Activated CD4-positive, alpha-beta T cell treated with anti-CD3 and anti-CD28 coated beads, Interleukin-2, amount 10 ng/mL, durations not matched to agents 7 days and 5 days (primary cell): Measurements from ENCODE around the gene PSMA1. TPM values are rescaled to one million over a fixed set of nuclear protein-coding genes. Genes with fewer than 3 reads are reported as not detected.
"Not testable (repeated sequence)": the region's sequence is repeated elsewhere in the genome, so short reads cannot be mapped to it uniquely, and the experiment has no call there.

Experiments used
- CTCF ChIA-PET: fragments of 350-600 bp; sonication (Branson Sonifier 250); formaldehyde crosslinking; loops from one replicate; lab custom pipeline; 2021; ENCODE audit warnings: antibody characterized with exemption; lab: Charles Lee
- POLR2A ChIA-PET: fragments of 350-600 bp; sonication (Branson Sonifier 250); formaldehyde crosslinking; loops from one replicate; lab custom pipeline; 2021; ENCODE audit warnings: antibody characterized with exemption; lab: Charles Lee
- DNase-seq: peaks from one replicate; pipeline ENCODE4 v3.0.0-alpha.2; 2020
- H3K27ac Mint-ChIP-seq: one replicate; pipeline ENCODE4 v1.8.0; 2021; ENCODE audit warnings: mild to moderate bottlenecking, moderate library complexity, mixed read lengths
- H3K27me3 Mint-ChIP-seq: one replicate; pipeline ENCODE4 v1.8.0; 2021; ENCODE audit warnings: mixed read lengths
- H3K36me3 Mint-ChIP-seq: one replicate; pipeline ENCODE4 v1.8.0; 2021; ENCODE audit warnings: low read depth, mixed read lengths
- H3K4me1 Mint-ChIP-seq: one replicate; pipeline ENCODE4 v1.8.0; 2021; ENCODE audit warnings: mixed read lengths
- H3K4me3 Mint-ChIP-seq: one replicate; pipeline ENCODE4 v1.8.0; 2021; ENCODE audit warnings: mild to moderate bottlenecking, moderate library complexity, mixed read lengths
- H3K9me3 Mint-ChIP-seq: one replicate; pipeline ENCODE4 v1.8.0; 2021; ENCODE audit warnings: mixed read lengths
- total RNA-seq, 2 experiments: library from RNA; stranded (reverse); gene quantifications; one replicate each; pipeline ENCODE4 v1.2.3, GENCODE V29; 2021

PSMA1 gene
- total RNA-seq, 2 experiments from 2014 or later, result 183 to 195 TPM

- Mint-ChIP-seq H3K27ac (peak overlapping the region; percentile 47), H3K9me3 (peaks cover 11% of the 10 kb centered on the region), H3K27me3 (no peaks in the 10 kb centered on the region), H3K4me3 (no peak overlapping the region), H3K4me1 (peaks cover 46% of the 10 kb centered on the region), H3K36me3 (peaks cover 48% of the 10 kb centered on the region)
- DNase-seq, result no peak
- POLR2A ChIA-PET, result no interaction called here
- CTCF ChIA-PET, result interaction anchor here (0.6 to 2.2 kb wide), 4 partner anchors 11 to 104 kb away, joined by 3 to 8 read pairs (median 3); no protein-coding TSS in a partner anchor
These were observed 24.4 kb upstream of the PSMA1 start for GRCh38 chr11:14544611-14545010.

- Mint-ChIP-seq H3K27me3 (no peaks in the 10 kb centered on the region), H3K9me3 (peaks cover 9% of the 10 kb centered on the region), H3K36me3 (peaks cover 43% of the 10 kb centered on the region), H3K27ac (no peak overlapping the region), H3K4me1 (peaks cover 58% of the 10 kb centered on the region), H3K4me3 (no peak overlapping the region)
- ChIA-PET POLR2A (no interaction called here), CTCF (interaction anchor here (0.5 to 2.2 kb wide), 6 partner anchors 11 to 171 kb away, joined by 3 to 8 read pairs (median 4); no protein-coding TSS in a partner anchor)
- DNase-seq, result no peak
These were observed 23.1 kb upstream of the PSMA1 start for GRCh38 chr11:14543260-14543659.

- peaks cover 63% of the 10 kb centered on the region for H3K4me1 Mint-ChIP-seq
These were observed 22.1 kb upstream of the PSMA1 start for GRCh38 chr11:14542324-14542723.

DNA sequence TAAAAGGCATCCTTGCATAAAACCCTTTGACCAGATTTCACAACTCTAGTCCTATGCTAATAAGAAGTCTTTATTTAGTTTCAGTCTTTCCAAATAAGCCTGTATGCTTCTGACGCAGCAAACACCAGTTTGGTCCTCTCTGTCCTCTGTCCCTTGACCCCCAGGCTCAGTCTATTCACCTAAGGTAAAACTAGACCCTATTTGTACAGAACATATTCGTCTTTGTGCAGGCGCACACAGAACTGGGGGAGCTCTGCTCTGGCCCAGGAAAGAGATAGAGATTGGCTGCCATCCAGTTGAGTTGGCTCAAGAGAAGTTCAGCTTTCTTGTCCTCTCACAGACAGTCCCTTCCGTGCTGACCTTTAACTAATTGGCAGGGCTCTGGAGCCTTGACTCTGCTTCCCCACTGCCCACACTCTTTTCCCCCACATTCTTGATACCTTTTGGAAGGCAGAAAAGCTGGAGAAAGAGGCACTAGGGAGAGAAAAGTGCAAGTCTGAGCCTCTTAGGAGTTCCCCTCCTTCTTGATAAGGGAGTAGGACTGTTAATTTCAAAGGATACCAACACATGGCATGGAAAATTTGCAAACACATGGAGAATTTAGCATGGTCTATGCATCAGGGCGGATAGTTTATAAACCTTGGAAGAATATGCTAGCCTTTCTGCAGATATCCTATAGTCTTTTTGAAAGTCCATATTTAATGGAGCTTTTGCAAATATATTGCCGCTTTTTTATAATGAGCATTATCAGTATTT, 21.2 kb upstream of the PSMA1 start:
- CTCF ChIA-PET, result interaction anchor here (1.1 to 2.2 kb wide), 4 partner anchors 9 to 173 kb away, joined by 3 to 8 read pairs (median 6); no protein-coding TSS in a partner anchor
- Mint-ChIP-seq H3K36me3 (peaks cover 35% of the 10 kb centered on the region), H3K27me3 (no peaks in the 10 kb centered on the region), H3K9me3 (peaks cover 8% of the 10 kb centered on the region), H3K4me3 (no peak overlapping the region), H3K27ac (no peak overlapping the region), H3K4me1 (peaks cover 63% of the 10 kb centered on the region)
- POLR2A ChIA-PET, result no interaction called here
- no peak for DNase-seq

More at GRCh38 chr11:14542324-14542723, 22.1 kb upstream of the PSMA1 start:
- POLR2A ChIA-PET, result interaction anchor here (0.6 kb wide), 1 partner anchor 472 kb away, joined by 13 read pairs; no protein-coding TSS in a partner anchor
- no peak overlapping the region for H3K27ac Mint-ChIP-seq
- no peak for DNase-seq
- CTCF ChIA-PET, result interaction anchor here (1.0 to 2.2 kb wide), 7 partner anchors 10 to 172 kb away, joined by 3 to 8 read pairs (median 4); no protein-coding TSS in a partner anchor
- H3K36me3 Mint-ChIP-seq, result peaks cover 43% of the 10 kb centered on the region
- peaks cover 8% of the 10 kb centered on the region for H3K9me3 Mint-ChIP-seq
- no peaks in the 10 kb centered on the region for H3K27me3 Mint-ChIP-seq
- H3K4me3 Mint-ChIP-seq, result no peak overlapping the region

DNA sequence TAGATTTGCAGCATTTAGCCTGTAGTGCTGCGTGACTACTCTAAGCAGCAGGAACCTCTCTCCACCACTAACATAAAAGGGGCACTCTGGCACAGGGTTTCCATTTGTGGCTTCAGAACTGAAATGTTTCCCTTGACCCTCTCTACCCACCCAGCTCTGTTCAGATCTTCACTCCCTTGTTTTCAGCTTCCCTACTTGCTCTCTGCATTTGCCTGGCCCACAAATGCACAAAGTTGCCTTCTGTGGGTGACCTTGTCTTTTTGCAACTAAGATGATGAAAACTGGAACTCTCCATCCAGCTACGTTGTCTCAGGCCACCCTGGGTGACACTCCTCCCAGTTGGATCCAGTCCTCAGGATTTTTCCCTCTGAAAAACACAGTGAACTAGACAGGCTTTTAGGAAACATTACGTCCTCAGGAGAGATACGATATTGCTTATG, 19.8 kb upstream of the PSMA1 start:
- CTCF ChIA-PET, result no interaction called here
- peaks cover 5% of the 10 kb centered on the region for H3K9me3 Mint-ChIP-seq
- no peak overlapping the region for H3K27ac Mint-ChIP-seq

DNA sequence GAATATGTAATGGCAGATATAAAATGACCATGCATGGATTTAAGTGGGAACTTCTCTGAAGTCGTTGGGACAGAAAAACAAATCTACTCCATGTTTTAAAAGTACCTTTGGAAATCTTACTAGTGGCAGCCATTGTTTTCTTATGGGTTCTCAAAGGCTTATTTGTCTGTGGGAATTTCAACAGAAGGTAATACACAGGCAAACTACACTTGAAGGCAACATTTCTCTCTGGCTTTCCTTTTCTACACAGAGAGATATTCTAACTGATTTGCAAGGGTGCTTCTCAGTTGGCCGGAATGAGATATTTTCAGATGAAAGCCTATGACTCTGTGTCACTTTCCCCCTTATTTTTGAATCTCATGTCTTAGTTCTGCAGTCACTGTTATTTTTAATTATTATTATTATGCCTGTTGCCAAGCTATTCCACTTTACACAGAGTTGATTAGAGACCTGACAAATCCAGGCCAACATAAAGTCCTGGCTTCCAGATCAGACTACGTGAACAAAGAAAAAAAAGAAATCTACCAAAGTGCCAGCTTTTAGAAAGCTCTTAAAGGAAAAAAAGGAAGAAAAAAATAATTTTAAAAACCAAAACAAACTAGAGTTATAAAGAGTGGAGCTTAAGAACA, 18.9 kb upstream of the PSMA1 start:
- Mint-ChIP-seq H3K27ac (peak overlapping the region; percentile 19), H3K36me3 (peaks cover 20% of the 10 kb centered on the region), H3K4me1 (peaks cover 45% of the 10 kb centered on the region), H3K4me3 (no peak overlapping the region), H3K9me3 (no peaks in the 10 kb centered on the region), H3K27me3 (no peaks in the 10 kb centered on the region)
- no peak for DNase-seq
- POLR2A ChIA-PET, result no interaction called here
- CTCF ChIA-PET, result interaction anchor here (0.7 to 1.6 kb wide), 2 partner anchors 13 to 367 kb away, joined by 3 to 5 read pairs; no protein-coding TSS in a partner anchor

More for the DNA sequence above, 19.8 kb upstream of the PSMA1 start:
- Mint-ChIP-seq H3K36me3 (peaks cover 25% of the 10 kb centered on the region), H3K4me3 (no peak overlapping the region), H3K4me1 (peaks cover 53% of the 10 kb centered on the region), H3K27me3 (no peaks in the 10 kb centered on the region)
- POLR2A ChIA-PET, result no interaction called here
- DNase-seq, result no peak

DNA sequence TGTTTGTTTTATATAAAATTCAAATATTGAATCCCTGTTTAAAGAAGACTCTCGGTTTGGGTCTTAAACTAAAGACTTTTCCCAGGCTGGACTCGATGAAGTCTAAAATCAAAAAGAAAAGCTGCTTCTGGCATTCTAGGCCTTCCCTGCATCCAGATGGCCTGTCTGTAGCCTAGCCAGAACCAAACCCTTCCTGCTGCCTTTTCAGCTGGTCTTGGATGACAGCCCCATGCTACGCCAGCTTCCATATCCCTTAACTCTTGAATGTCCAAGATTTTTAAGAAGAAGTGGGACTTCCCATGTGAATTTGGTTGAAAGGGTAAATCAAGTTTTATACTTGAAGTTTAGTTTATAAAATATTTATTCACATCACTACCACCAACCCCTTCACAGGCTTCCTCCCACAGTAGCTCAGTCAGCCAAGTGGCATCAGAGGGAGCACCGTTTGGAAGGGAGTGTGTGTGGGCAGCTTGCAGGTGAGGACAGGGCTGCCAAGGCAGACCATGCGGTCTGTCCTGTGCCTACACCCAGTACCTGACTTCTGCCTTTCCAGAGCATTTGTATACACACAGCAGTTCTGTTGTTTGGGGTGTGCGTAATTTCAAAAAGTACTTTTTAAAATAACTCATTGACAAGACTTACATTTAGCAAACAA, 18.2 kb upstream of the PSMA1 start:
- no peak overlapping the region for H3K27ac Mint-ChIP-seq

DNA sequence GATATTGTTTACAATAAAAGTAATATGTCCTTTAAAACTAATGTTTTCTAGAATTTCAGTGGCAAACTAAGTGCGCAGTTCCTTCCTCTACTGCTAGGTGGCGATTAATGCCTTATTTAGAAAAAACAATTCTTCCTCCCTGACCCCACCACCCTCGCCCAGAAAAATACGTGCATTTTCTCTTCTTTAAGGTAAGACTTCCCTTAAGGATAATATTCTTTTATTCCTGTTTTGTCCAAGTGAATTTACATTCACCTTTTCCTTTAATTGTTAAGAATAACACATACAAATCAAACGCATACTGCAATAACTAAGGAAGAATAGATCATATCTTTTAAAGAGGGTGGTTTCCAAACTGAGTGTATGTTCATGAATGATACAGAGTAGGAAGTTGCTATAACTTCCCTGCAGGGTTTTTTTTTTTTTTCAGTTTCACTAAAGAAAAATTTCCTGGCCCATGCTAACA, 17.0 kb upstream of the PSMA1 start:
- peak; percentile 61 for DNase-seq
- Mint-ChIP-seq H3K27ac (peak overlapping the region; percentile 83), H3K9me3 (no peaks in the 10 kb centered on the region), H3K4me3 (peak overlapping the region; percentile 51), H3K4me1 (peaks cover 38% of the 10 kb centered on the region), H3K36me3 (peaks cover 18% of the 10 kb centered on the region), H3K27me3 (no peaks in the 10 kb centered on the region)
- POLR2A ChIA-PET, result no interaction called here
- CTCF ChIA-PET, result interaction anchor here (1.1 kb wide), 1 partner anchor 107 kb away, joined by 3 read pairs; no protein-coding TSS in a partner anchor

More for the DNA sequence above, 18.2 kb upstream of the PSMA1 start:
- Mint-ChIP-seq H3K4me1 (peaks cover 43% of the 10 kb centered on the region), H3K36me3 (peaks cover 20% of the 10 kb centered on the region), H3K27me3 (no peaks in the 10 kb centered on the region), H3K9me3 (no peaks in the 10 kb centered on the region), H3K4me3 (no peak overlapping the region)
- POLR2A ChIA-PET, result no interaction called here
- DNase-seq, result no peak
- CTCF ChIA-PET, result interaction anchor here (0.7 to 1.6 kb wide), 3 partner anchors 13 to 367 kb away, joined by 3 to 5 read pairs (median 3); no protein-coding TSS in a partner anchor

GRCh38 chr11:14535166-14535565, 15.0 kb upstream of the PSMA1 start:
- H3K9me3 Mint-ChIP-seq, H3K27ac Mint-ChIP-seq, CTCF ChIA-PET, H3K27me3 Mint-ChIP-seq, DNase-seq, H3K4me3 Mint-ChIP-seq: not testable (repeated sequence)
- POLR2A ChIA-PET, result interaction anchor here (0.7 kb wide), 1 partner anchor 101 kb away, joined by 5 read pairs; no protein-coding TSS in a partner anchor
- Mint-ChIP-seq H3K36me3 (peaks cover 22% of the 10 kb centered on the region), H3K4me1 (peaks cover 31% of the 10 kb centered on the region)

GRCh38 chr11:14529951-14530350, 9.8 kb upstream of the PSMA1 start:
- Mint-ChIP-seq H3K4me3 (no peak overlapping the region), H3K9me3 (no peaks in the 10 kb centered on the region), H3K36me3 (peaks cover 19% of the 10 kb centered on the region), H3K27ac (no peak overlapping the region), H3K4me1 (no peaks in the 10 kb centered on the region), H3K27me3 (no peaks in the 10 kb centered on the region)
- DNase-seq, result no peak
- POLR2A ChIA-PET, result no interaction called here
- CTCF ChIA-PET, result interaction anchor here (1.2 to 2.6 kb wide), 2 partner anchors 10 to 373 kb away, joined by 3 to 6 read pairs; partner anchors contain the start of gene PSMA1

DNA sequence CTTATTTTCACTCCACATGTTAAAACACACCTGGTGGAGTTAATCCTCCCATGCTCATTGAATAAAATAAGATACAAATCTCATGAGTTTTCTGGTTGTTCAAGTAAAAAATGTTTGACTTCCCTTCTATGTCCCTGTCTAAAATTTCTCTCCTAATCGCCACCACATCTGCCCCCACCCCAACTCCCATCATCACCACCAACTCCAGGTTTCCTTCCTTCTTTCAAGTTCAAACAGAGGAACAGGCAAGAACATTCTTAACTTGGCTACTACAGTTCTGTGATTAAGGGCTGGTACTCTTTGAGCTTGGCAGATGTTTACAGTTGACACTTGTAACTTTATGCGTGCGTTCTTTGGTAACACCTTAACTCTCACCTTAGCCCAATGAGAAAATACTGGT, 9.1 kb upstream of the PSMA1 start:
- CTCF ChIA-PET, result interaction anchor here (2.6 kb wide), 1 partner anchor 9 kb away, joined by 6 read pairs; the partner anchor contains the start of gene PSMA1
- H3K27me3 Mint-ChIP-seq, result no peaks in the 10 kb centered on the region
- no peak for DNase-seq
- POLR2A ChIA-PET, result no interaction called here
- peaks cover 19% of the 10 kb centered on the region for H3K36me3 Mint-ChIP-seq
- no peak overlapping the region for H3K27ac Mint-ChIP-seq
- no peaks in the 10 kb centered on the region for H3K4me1 Mint-ChIP-seq
- H3K9me3 Mint-ChIP-seq, result no peaks in the 10 kb centered on the region
- no peak overlapping the region for H3K4me3 Mint-ChIP-seq

DNA sequence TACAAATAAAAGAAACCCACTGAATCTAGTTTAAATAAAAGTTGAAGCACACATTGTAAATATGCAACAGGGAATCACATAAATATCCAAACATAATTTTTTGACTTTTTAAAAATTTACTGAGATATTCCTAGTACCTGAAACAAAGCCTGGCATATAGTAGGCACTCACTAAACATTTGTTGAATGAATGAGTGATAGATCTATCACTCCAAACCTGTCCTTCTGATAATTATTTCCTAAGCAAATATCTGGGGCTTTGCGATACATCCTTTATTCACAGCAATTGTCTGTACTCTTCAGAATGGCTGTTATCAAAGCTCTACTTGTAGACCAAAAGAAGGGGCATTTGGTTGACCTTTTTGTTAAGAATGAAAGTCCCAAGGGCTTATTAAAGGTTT, 2.6 kb upstream of the PSMA1 start:
- Mint-ChIP-seq H3K27me3 (no peaks in the 10 kb centered on the region), H3K4me1 (peaks cover 24% of the 10 kb centered on the region), H3K27ac (no peak overlapping the region), H3K9me3 (no peaks in the 10 kb centered on the region), H3K4me3 (no peak overlapping the region), H3K36me3 (peaks cover 26% of the 10 kb centered on the region)
- DNase-seq, result no peak
- ChIA-PET CTCF (interaction anchor here (0.6 to 1.4 kb wide), 3 partner anchors 41 to 369 kb away, joined by 3 to 7 read pairs (median 3); partner anchors contain the start of gene CYP2R1), POLR2A (no interaction called here)
